Measurements from ENCODE around the gene GLT8D1. TPM values are rescaled to one million over a fixed set of nuclear protein-coding genes. Genes with fewer than 3 reads are reported as not detected.

GLT8D1 gene
- polyA plus RNA-seq, 1 experiment = 75.9 TPM

DNA sequence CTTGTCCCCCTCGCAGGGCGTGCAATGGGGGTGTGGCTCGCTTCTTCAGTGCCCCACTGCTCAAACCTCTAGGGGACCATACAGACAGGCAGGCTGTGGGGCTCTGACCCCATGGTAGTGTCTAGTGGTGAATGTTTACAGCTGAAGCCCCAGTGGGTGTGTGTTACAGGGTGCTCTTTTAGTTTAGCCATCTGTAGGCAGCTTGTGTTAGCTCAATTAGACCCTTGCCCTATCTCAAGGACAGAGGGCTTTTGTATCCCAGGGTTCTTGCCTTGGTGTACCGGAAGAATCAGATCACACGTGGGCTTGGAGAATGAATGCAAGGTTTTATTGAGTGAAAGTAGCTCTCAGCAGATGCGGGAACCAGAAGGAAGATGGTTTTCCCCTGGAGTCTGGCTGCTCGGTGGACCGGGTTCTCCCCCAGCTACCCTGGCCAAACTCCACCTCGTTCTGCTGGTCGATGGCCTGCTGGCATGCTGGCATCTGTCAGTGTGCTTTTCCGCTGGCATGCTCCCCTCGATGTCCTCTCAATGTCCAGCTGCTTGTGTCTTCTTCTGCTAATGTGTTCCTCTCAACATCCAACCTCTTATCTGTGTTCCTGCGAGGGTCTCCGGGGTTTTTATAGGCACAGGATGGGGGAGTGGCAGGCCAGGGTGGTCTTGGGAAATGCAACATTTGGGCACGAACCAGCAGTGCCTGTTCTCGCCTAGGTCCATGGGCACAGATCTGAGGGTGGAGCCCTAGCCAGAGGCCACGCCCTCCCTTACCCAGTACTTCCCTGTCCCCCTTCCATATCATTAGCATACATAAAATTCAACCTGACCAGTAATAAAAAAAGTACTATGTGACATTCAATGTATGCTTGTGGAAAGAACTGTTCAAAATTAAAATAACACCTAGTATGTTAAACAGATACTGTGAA lies 7.0 kb upstream of the GLT8D1 start:
- POLR2A ChIA-PET = no interaction called here
- no peaks in the 10 kb centered on the region for H3K27me3 ChIP-seq (ENCODE audit: control insufficient read depth, insufficient read depth, low read length)
- TF ChIP-seq, protein P1, sequence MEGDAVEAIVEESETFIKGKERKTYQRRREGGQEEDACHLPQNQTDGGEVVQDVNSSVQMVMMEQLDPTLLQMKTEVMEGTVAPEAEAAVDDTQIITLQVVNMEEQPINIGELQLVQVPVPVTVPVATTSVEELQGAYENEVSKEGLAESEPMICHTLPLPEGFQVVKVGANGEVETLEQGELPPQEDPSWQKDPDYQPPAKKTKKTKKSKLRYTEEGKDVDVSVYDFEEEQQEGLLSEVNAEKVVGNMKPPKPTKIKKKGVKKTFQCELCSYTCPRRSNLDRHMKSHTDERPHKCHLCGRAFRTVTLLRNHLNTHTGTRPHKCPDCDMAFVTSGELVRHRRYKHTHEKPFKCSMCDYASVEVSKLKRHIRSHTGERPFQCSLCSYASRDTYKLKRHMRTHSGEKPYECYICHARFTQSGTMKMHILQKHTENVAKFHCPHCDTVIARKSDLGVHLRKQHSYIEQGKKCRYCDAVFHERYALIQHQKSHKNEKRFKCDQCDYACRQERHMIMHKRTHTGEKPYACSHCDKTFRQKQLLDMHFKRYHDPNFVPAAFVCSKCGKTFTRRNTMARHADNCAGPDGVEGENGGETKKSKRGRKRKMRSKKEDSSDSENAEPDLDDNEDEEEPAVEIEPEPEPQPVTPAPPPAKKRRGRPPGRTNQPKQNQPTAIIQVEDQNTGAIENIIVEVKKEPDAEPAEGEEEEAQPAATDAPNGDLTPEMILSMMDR (IDR thresholded peaks at IDR 0.05; ENCODE audit: insufficient read depth, low read depth, low read length) = no peak
- CTCF ChIA-PET = no interaction called here
- no peak for DNase-seq (ENCODE audit: low read depth)
- peaks cover 5% of the 10 kb centered on the region for H3K36me3 ChIP-seq (ENCODE audit: control insufficient read depth, insufficient read depth, low read length)
- no peak overlapping the region for H3K4me3 ChIP-seq (ENCODE audit: low read depth, low read length)

DNA sequence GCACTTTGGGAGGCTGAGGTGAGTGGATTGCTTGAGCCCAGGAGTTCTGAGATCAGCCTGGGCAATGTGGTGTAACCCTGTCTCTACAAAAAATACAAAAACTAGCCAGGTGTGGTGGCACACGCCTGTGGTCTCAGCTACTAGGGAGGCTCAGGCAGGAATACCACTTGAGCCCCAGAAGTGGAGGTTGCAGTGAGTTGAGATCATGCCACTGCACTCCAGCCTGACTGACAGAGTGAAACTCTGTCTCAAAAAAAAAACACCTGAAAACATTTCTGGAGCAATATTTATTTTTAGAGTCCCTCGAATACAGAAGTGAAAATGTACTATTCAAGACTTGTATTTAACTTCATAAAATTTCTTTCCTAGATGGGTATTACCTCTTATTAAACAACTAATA lies 4.9 kb upstream of the GLT8D1 start:
- H3K36me3 ChIP-seq (ENCODE audit: control insufficient read depth, insufficient read depth, low read length) = peaks cover 5% of the 10 kb centered on the region
- TF ChIP-seq, protein P1 (IDR thresholded peaks at IDR 0.05; ENCODE audit: insufficient read depth, low read depth, low read length) = no peak
- no peak for DNase-seq (ENCODE audit: low read depth)
- H3K4me3 ChIP-seq (ENCODE audit: low read depth, low read length) = no peak overlapping the region
- ChIA-PET CTCF (no interaction called here), POLR2A (no interaction called here)
- H3K27me3 ChIP-seq (ENCODE audit: control insufficient read depth, insufficient read depth, low read length) = no peaks in the 10 kb centered on the region

DNA sequence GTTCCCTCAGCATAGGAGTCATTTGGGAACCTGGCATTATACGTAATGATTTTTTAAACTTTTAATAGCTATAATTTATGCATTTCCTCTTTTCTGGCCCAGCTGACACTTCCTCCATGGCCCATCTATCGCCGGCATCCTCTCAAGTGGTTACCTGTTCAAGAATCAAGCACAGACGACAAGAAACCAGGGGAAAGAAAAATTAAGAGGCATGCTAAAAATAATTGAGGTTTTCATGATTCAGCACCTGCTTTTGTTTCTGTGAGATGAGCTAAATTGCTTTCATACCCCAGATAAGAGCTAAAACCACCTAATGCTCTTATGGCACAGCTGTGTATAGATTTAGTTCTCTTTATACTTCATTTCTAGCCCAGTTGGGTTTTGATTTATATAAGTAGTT lies 2.0 kb upstream of the GLT8D1 start:
- no peak overlapping the region for H3K4me3 ChIP-seq (ENCODE audit: low read depth, low read length)
- no peaks in the 10 kb centered on the region for H3K27me3 ChIP-seq (ENCODE audit: control insufficient read depth, insufficient read depth, low read length)
- TF ChIP-seq, protein P1 (IDR thresholded peaks at IDR 0.05; ENCODE audit: insufficient read depth, low read depth, low read length) = no peak
- POLR2A ChIA-PET = no interaction called here
- CTCF ChIA-PET = interaction anchor here (0.6 kb wide), 1 partner anchor 260 kb away, joined by 5 read pairs; no protein-coding TSS in a partner anchor
- peaks cover 4% of the 10 kb centered on the region for H3K36me3 ChIP-seq (ENCODE audit: control insufficient read depth, insufficient read depth, low read length)
- DNase-seq (ENCODE audit: low read depth) = no peak

DNA sequence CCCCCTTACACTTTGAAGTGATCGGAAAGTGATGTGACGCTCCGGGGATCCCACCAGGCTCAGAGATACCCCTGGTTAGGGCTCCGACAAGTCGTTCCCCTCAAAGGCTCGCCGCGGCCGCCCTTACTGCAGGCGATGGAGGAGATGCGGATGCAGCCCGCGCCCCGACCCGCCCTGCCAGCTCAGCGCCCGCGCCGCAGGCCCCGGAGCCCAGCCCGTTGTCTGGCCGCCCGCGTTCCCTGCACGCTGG lies 228 bp downstream of the GLT8D1 start:
- DNase-seq (ENCODE audit: low read depth) = no peak
- CTCF ChIA-PET = interaction anchor here (1.9 kb wide), 1 partner anchor 13 kb away, joined by 5 read pairs; no protein-coding TSS in a partner anchor

More for the DNA sequence above, 228 bp downstream of the GLT8D1 start:
- H3K36me3 ChIP-seq (ENCODE audit: control insufficient read depth, insufficient read depth, low read length) = peaks cover 2% of the 10 kb centered on the region; the same call in 1 of the 2 replicates
- peak overlapping the region; percentile 65 for H3K4me3 ChIP-seq (ENCODE audit: low read depth, low read length)
- POLR2A ChIA-PET = interaction anchor here (0.6 kb wide), 1 partner anchor 16 kb away, joined by 14 read pairs; no protein-coding TSS in a partner anchor
- H3K27me3 ChIP-seq (ENCODE audit: control insufficient read depth, insufficient read depth, low read length) = no peaks in the 10 kb centered on the region
- TF ChIP-seq, protein P1 (IDR thresholded peaks at IDR 0.05; ENCODE audit: insufficient read depth, low read depth, low read length) = no peak

Data from BJ (cell line).